ENCODE data around the gene CHAT. TPM values are rescaled to one million over a fixed set of nuclear protein-coding genes. Genes with fewer than 3 reads are reported as not detected.

The CHAT gene
- total and polyA plus RNA-seq, 4 donors: not detected

GRCh38 chr10:49647554-49647953 lies 33.7 kb downstream of the CHAT start:
- no peak for DNase-seq
- Histone ChIP-seq H3K9ac (ENCODE audit: insufficient read depth in 1 of 2, low read length in 2 of 2) (no peak overlapping the region), H3K4me3 (no peak overlapping the region), H3K36me3 (ENCODE audit: control insufficient read depth in 4 of 4, insufficient read depth in 4 of 4, low read length in 4 of 4) (no peaks in the 10 kb centered on the region), H3K4me1 (ENCODE audit: control insufficient read depth in 5 of 5, insufficient read depth in 5 of 5, low read length in 5 of 5) (no peaks in the 10 kb centered on the region), H3K27me3 (ENCODE audit: control insufficient read depth in 3 of 3, insufficient read depth in 3 of 3, low read length in 2 of 3) (no peaks in the 10 kb centered on the region), H3K9me3 (ENCODE audit: control insufficient read depth in 4 of 4, insufficient read depth in 3 of 4, low read length in 3 of 4) (peaks cover 0 to 2% (median 0%) of the 10 kb centered on the region in 4 donors), H3K27ac (ENCODE audit: low read depth in 1 of 2, low read length in 1 of 2) (no peak overlapping the region)
- no peak for TF ChIP-seq CTCF (IDR thresholded peaks at IDR 0.05; ENCODE audit: control extremely low read depth, extremely low read depth)
- 74 to 82% methylated on average over 4 of the region's 4 CpGs for WGBS, 2 donors
- no peak for ATAC-seq (ENCODE audit: insufficient read depth, low FRiP score)

DNA sequence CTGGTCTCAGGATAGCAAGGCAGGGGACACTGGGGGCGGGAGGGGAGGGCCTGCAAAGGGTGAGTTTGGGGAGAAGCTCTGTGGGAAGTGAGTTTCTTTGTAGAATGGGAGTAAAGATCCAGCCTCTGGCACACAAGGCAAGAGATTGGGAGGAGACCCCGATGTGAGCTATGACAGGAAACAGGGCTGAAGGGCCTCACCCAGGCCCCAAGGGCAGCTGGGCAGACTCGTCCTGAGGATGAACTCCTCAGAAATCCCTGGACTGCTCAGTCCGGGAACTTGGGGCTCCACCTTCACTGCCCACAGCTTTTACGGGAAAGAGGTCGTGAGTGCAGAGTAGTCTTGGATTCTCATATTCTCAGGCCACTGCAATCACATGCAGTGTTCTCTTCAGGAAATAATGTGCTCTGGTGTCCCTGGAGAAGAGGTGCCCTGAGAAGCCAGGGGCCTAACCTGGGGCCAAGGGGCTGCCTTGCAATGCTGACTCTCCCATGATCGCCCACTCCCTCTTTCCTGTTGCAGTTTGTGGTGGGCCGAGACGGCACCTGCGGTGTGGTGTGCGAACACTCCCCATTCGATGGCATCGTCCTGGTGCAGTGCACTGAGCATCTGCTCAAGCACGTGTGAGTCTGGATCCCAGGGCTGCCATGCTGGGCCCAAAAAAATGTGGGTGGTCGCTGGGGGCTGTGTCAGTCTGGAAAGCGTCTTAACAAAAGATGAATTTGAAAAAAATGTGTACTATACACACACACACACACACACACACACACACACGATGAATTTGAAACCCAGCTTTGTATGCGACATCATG lies 34.4 kb downstream of the CHAT start:
- Histone ChIP-seq H3K4me3 (no peak overlapping the region), H3K9me3 (ENCODE audit: control insufficient read depth in 4 of 4, insufficient read depth in 3 of 4, low read length in 3 of 4) (peaks cover 0 to 2% (median 0%) of the 10 kb centered on the region in 4 donors), H3K9ac (ENCODE audit: insufficient read depth in 1 of 2, low read length in 2 of 2) (no peak overlapping the region), H3K27ac (ENCODE audit: low read depth in 1 of 2, low read length in 1 of 2) (no peak overlapping the region), H3K27me3 (ENCODE audit: control insufficient read depth in 3 of 3, insufficient read depth in 3 of 3, low read length in 2 of 3) (no peaks in the 10 kb centered on the region), H3K4me1 (ENCODE audit: control insufficient read depth in 5 of 5, insufficient read depth in 5 of 5, low read length in 5 of 5) (no peaks in the 10 kb centered on the region), H3K36me3 (ENCODE audit: control insufficient read depth in 4 of 4, insufficient read depth in 4 of 4, low read length in 4 of 4) (no peaks in the 10 kb centered on the region)
- TF ChIP-seq CTCF (IDR thresholded peaks at IDR 0.05; ENCODE audit: control extremely low read depth, extremely low read depth): no peak
- 76 to 78% methylated on average over 18 of the region's 18 CpGs for WGBS, 2 donors
- no peak for ATAC-seq (ENCODE audit: insufficient read depth, low FRiP score)
- no peak for DNase-seq

DNA sequence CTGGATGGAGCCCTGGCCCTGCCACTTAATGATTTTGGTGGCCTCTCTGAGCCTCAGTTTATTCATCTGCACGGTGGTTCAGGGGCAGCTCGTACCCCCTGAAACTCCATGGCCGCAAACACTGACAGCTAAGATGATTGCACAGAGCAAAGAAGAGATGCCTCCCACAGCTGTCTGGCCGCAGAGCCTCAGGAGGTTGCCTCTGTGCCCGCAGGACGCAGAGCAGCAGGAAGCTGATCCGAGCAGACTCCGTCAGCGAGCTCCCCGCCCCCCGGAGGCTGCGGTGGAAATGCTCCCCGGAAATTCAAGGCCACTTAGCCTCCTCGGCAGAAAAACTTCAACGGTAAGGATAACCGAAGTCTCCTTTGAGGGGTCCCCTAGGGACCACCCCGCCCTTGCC lies 35.5 kb downstream of the CHAT start:
- 16 to 19% methylated on average over 17 of the region's 17 CpGs for WGBS, 2 donors
- Histone ChIP-seq H3K27me3 (ENCODE audit: control insufficient read depth in 3 of 3, insufficient read depth in 3 of 3, low read length in 2 of 3) (no peaks in the 10 kb centered on the region), H3K27ac (ENCODE audit: low read depth in 1 of 2, low read length in 1 of 2) (no peak overlapping the region), H3K36me3 (ENCODE audit: control insufficient read depth in 4 of 4, insufficient read depth in 4 of 4, low read length in 4 of 4) (no peaks in the 10 kb centered on the region), H3K9ac (ENCODE audit: insufficient read depth in 1 of 2, low read length in 2 of 2) (no peak overlapping the region), H3K4me3 (no peak overlapping the region), H3K9me3 (ENCODE audit: control insufficient read depth in 4 of 4, insufficient read depth in 3 of 4, low read length in 3 of 4) (peaks cover 0 to 2% (median 0%) of the 10 kb centered on the region in 4 donors), H3K4me1 (ENCODE audit: control insufficient read depth in 5 of 5, insufficient read depth in 5 of 5, low read length in 5 of 5) (no peaks in the 10 kb centered on the region)
- DNase-seq (peak in 1 of 3 donors; percentile 7), ATAC-seq (ENCODE audit: insufficient read depth, low FRiP score) (no peak)
- TF ChIP-seq CTCF (IDR thresholded peaks at IDR 0.05; ENCODE audit: control extremely low read depth, extremely low read depth): no peak

Data from lung (tissue), 12 donors.